H9 (cell line): Measurements from ENCODE around the gene AFDN. TPM values are rescaled to one million over a fixed set of nuclear protein-coding genes. Genes with fewer than 3 reads are reported as not detected.

Source experiments
- DNase-seq: peaks from one replicate; pipeline ENCODE4 v3.0.0-alpha.2; 2017
- H2AFZ ChIP-seq: one replicate; pipeline ENCODE4 v1.6.1; 2013; ENCODE audit warnings: mild to moderate bottlenecking, low read length, control low read depth, moderate library complexity
- H2AK5ac ChIP-seq: 2 replicates; pipeline ENCODE4 v1.6.1; 2013; ENCODE audit warnings: low read length, control low read depth, mixed read lengths; ENCODE audit not compliant: insufficient read length
- H2BK120ac ChIP-seq: one replicate; pipeline ENCODE4 v1.6.1; 2013; ENCODE audit warnings: low read depth, mild to moderate bottlenecking, low read length, control low read depth, inconsistent platforms; ENCODE audit not compliant: poor library complexity, severe bottlenecking
- H2BK12ac ChIP-seq: 2 replicates; pipeline ENCODE4 v1.6.1; 2013; ENCODE audit warnings: low read length, control low read depth, mixed read lengths, low read depth; ENCODE audit not compliant: insufficient read length
- H2BK15ac ChIP-seq: 2 replicates; pipeline ENCODE4 v1.6.1; 2013; ENCODE audit warnings: low read depth, low read length, control low read depth
- H2BK20ac ChIP-seq: one replicate; pipeline ENCODE4 v1.6.1; 2013; ENCODE audit warnings: low read depth, mild to moderate bottlenecking, low read length, control low read depth, inconsistent platforms; ENCODE audit not compliant: poor library complexity, severe bottlenecking
- H2BK5ac ChIP-seq: 2 replicates; pipeline ENCODE4 v1.6.1; 2013; ENCODE audit warnings: low read length, control low read depth, mixed read lengths; ENCODE audit not compliant: insufficient read length
- H3K14ac ChIP-seq: 2 replicates; pipeline ENCODE4 v1.6.1; 2013; ENCODE audit warnings: low read length, control low read depth; ENCODE audit not compliant: insufficient read depth
- H3K18ac ChIP-seq: 2 replicates; pipeline ENCODE4 v1.6.1; 2013; ENCODE audit warnings: low read depth, mild to moderate bottlenecking, mixed read lengths, low read length, control low read depth; ENCODE audit not compliant: insufficient read length
- H3K23ac ChIP-seq: 2 replicates; pipeline ENCODE4 v1.6.1; 2013; ENCODE audit warnings: low read length, control low read depth, mixed read lengths, low read depth; ENCODE audit not compliant: insufficient read length
- H3K23me2 ChIP-seq: 2 replicates; pipeline ENCODE4 v1.6.1; 2013; ENCODE audit warnings: low read depth, mild to moderate bottlenecking, mixed read lengths, low read length, control low read depth; ENCODE audit not compliant: insufficient read length, poor library complexity, severe bottlenecking
- H3K27ac ChIP-seq: 2 replicates; pipeline ENCODE4 v1.5.1; 2013; ENCODE audit warnings: low read length, control low read depth, mixed read lengths, low read depth; ENCODE audit not compliant: insufficient read length
- H3K27me3 ChIP-seq: 2 replicates; pipeline ENCODE4 v1.6.1; 2013; ENCODE audit warnings: low read length, control low read depth, inconsistent platforms; ENCODE audit not compliant: insufficient read depth
- H3K4ac ChIP-seq: 2 replicates; pipeline ENCODE4 v1.6.1; 2013; ENCODE audit warnings: low read depth, mild to moderate bottlenecking, control low read depth, inconsistent platforms, low read length, moderate library complexity
- H3K4me1 ChIP-seq: 2 replicates; pipeline ENCODE4 v1.6.1; 2013; ENCODE audit warnings: low read length, control low read depth, inconsistent platforms; ENCODE audit not compliant: insufficient read depth
- H3K4me2 ChIP-seq: 2 replicates; pipeline ENCODE4 v1.6.1; 2013; ENCODE audit warnings: low read length, control low read depth, mixed read lengths; ENCODE audit not compliant: insufficient read length, insufficient read depth
- H3K56ac ChIP-seq: 2 replicates; pipeline ENCODE4 v1.6.1; 2013; ENCODE audit warnings: low read depth, mild to moderate bottlenecking, mixed read lengths, low read length, control low read depth; ENCODE audit not compliant: insufficient read length
- H3K79me1 ChIP-seq: 2 replicates; pipeline ENCODE4 v1.6.1; 2013; ENCODE audit warnings: low read depth, mild to moderate bottlenecking, moderate library complexity, low read length, control low read depth, inconsistent platforms; ENCODE audit not compliant: insufficient read depth, poor library complexity, severe bottlenecking
- H3K79me2 ChIP-seq: 2 replicates; pipeline ENCODE4 v1.6.1; 2013; ENCODE audit warnings: low read length, control low read depth, inconsistent platforms; ENCODE audit not compliant: insufficient read depth
- H3K9ac ChIP-seq: 2 replicates; pipeline ENCODE4 v1.6.1; 2013; ENCODE audit warnings: low read length, control low read depth, mixed read lengths; ENCODE audit not compliant: insufficient read length; ENCODE audit errors: extremely low read depth
- H3K9me3 ChIP-seq: one replicate; pipeline ENCODE4 v1.6.1; 2013; ENCODE audit warnings: low read depth, low read length, inconsistent platforms; ENCODE audit not compliant: control insufficient read depth
- H3T11ph ChIP-seq: one replicate; pipeline ENCODE4 v1.6.1; 2013; ENCODE audit warnings: mild to moderate bottlenecking, low read length, control low read depth, inconsistent platforms
- H4K20me1 ChIP-seq: one replicate; pipeline ENCODE4 v1.6.1; 2013; ENCODE audit not compliant: control insufficient read depth, insufficient read length, insufficient read depth
- H4K5ac ChIP-seq: 2 replicates; pipeline ENCODE4 v1.6.1; 2013; ENCODE audit warnings: low read depth, mild to moderate bottlenecking, mixed read lengths, low read length, control low read depth; ENCODE audit not compliant: insufficient read length
- H4K8ac ChIP-seq: replicated peaks from 2 replicates; pipeline ENCODE4 v1.6.1; 2013; ENCODE audit warnings: low read length, control low read depth, mixed read lengths, low read depth; ENCODE audit not compliant: insufficient read length
- H4K91ac ChIP-seq: 2 replicates; pipeline ENCODE4 v1.6.1; 2013; ENCODE audit warnings: low read depth, mild to moderate bottlenecking, moderate library complexity, mixed read lengths, low read length, control low read depth; ENCODE audit not compliant: insufficient read length
- H3K27ac Mint-ChIP-seq, 3 experiments: 2 replicates in 2 of 3; 3 replicates in 1 of 3; pipeline ENCODE4 v1.8.0; 2020 to 2021; ENCODE audit warnings: mixed read lengths in 3 of 3, mild to moderate bottlenecking in 1 of 3, moderate library complexity in 1 of 3
- H3K27me3 Mint-ChIP-seq: 2 replicates; pipeline ENCODE4 v1.8.0; 2021; ENCODE audit warnings: low read depth, mild to moderate bottlenecking, moderate library complexity, mixed read lengths
- H3K36me3 Mint-ChIP-seq, 3 experiments: 2 replicates in 2 of 3; 3 replicates in 1 of 3; pipeline ENCODE4 v1.8.0; 2020 to 2021; ENCODE audit warnings: low read depth in 3 of 3, mixed read lengths in 3 of 3; ENCODE audit not compliant: insufficient read depth in 1 of 3
- H3K4me1 Mint-ChIP-seq, 2 experiments: 2 replicates each; pipeline ENCODE4 v1.8.0; 2020; ENCODE audit warnings: mixed read lengths in 2 of 2
- H3K4me3 Mint-ChIP-seq, 2 experiments: 2 replicates in 1 of 2; 3 replicates in 1 of 2; pipeline ENCODE4 v1.8.0; 2020 to 2021; ENCODE audit warnings: mild to moderate bottlenecking in 2 of 2, mixed read lengths in 2 of 2, moderate library complexity in 1 of 2
- H3K9me3 Mint-ChIP-seq, 2 experiments: 2 replicates in 1 of 2; 3 replicates in 1 of 2; pipeline ENCODE4 v1.8.0; 2020; ENCODE audit warnings: mild to moderate bottlenecking in 2 of 2, mixed read lengths in 2 of 2, moderate library complexity in 1 of 2
- CTCF ChIP-seq: fragments of 200-600 bp; sonication (generic); conservative IDR thresholded peaks from 3 replicates; pipeline ENCODE4 v1.8.0; 2021; ENCODE audit warnings: antibody characterized with exemption, mild to moderate bottlenecking
- WGBS: extraction: QIAGEN DNeasy Blood & Tissue Kit; methylation state at CpG from one replicate; pipeline ENCODE4 v1.1.7; 2013; ENCODE audit warnings: missing lambda C conversion rate, low lambda C conversion rate, mixed read lengths; ENCODE audit not compliant: insufficient read length; ENCODE audit errors: extremely low coverage; 5-methylcytosine and 5-hydroxymethylcytosine counted together
- total RNA-seq: library from RNA; stranded (reverse); gene quantifications from 2 replicates; pipeline ENCODE4 v1.2.1, GENCODE V29; 2021

AFDN gene
- total RNA-seq, 1 experiment from 2014 or later: 157 TPM

GRCh38 chr6:167980911-167981580, 154.3 kb downstream of the AFDN start:
- Histone ChIP-seq H3K79me1 (no peaks in the 10 kb centered on the region), H3T11ph (no peak overlapping the region), H3K27ac (no peak overlapping the region), H3K4ac (no peak overlapping the region), H4K8ac (no peak overlapping the region), H2BK5ac (no peak overlapping the region), H3K18ac (no peak overlapping the region), H2BK20ac (no peak overlapping the region), H2AK5ac (no peak overlapping the region), H4K5ac (no peak overlapping the region), H3K23ac (no peak overlapping the region), H2BK15ac (no peak overlapping the region), H4K20me1 (no peaks in the 10 kb centered on the region), H3K27me3 (no peaks in the 10 kb centered on the region), H3K56ac (no peak overlapping the region), H3K4me2 (no peak overlapping the region), H2BK12ac (no peak overlapping the region), H4K91ac (no peak overlapping the region), H2AFZ (no peak overlapping the region), H3K9ac (no peak overlapping the region), H3K79me2 (no peaks in the 10 kb centered on the region), H3K23me2 (no peaks in the 10 kb centered on the region), H2BK120ac (no peak overlapping the region), H3K9me3 (no peaks in the 10 kb centered on the region), H3K4me1 (no peaks in the 10 kb centered on the region), H3K14ac (no peak overlapping the region)
- Mint-ChIP-seq H3K4me1 (peaks cover 0 to 4% of the 10 kb centered on the region in 2 experiments; a peak in 2 of 4 replicates), H3K27ac (no peak overlapping the region), H3K36me3 (peaks cover 3 to 9% (median 3%) of the 10 kb centered on the region in 3 experiments; a peak in 2 of 7 replicates), H3K9me3 (peaks cover 5 to 6% of the 10 kb centered on the region in 2 experiments; a peak in 3 of 5 replicates), H3K27me3 (no peaks in the 10 kb centered on the region), H3K4me3 (no peak overlapping the region)
- TF ChIP-seq CTCF: no peak
- DNase-seq: no peak
- WGBS: no CpG with 5 or more reads among the region's 3 CpGs
